ENCODE results near the gene CDRT4. TPM values are rescaled to one million over a fixed set of nuclear protein-coding genes. Genes with fewer than 3 reads are reported as not detected.
"Not testable (repeated sequence)": the region's sequence is repeated elsewhere in the genome, so short reads cannot be mapped to it uniquely, and the experiment has no call there.

The CDRT4 gene
- 10 to 100 TPM; 14.4 to 28.2 (median 17.2) TPM for polyA plus RNA-seq (ENCODE audit: insufficient read depth in 1 of 5, insufficient read length in 5 of 5, low replicate concordance in 1 of 5)
- long read RNA-seq, donor 1, transcript CDRT4-203 (3 exons, 632 nt) = major isoform, 7 of 7 reads
- long read RNA-seq, donor 1, partial matches to known transcripts = 0 of 7 reads
- long read RNA-seq, donor 1, other reads (novel, unspliced or antisense) = 0 of 7 reads
- long read RNA-seq, donor 2, partial matches to known transcripts = 0 of 2 reads
- long read RNA-seq, donor 2, other reads (novel, unspliced or antisense) = 0 of 2 reads
- long read RNA-seq, donor 3, partial matches to known transcripts = 0 of 1 reads
- long read RNA-seq, donor 3, other reads (novel, unspliced or antisense) = 0 of 1 reads
- long read RNA-seq, donor 4, partial matches to known transcripts = 0 of 3 reads
- long read RNA-seq, donor 4, other reads (novel, unspliced or antisense) = 0 of 3 reads
- long read RNA-seq, donor 5, partial matches to known transcripts = 0 of 3 reads
- long read RNA-seq, donor 5, other reads (novel, unspliced or antisense) = 0 of 3 reads
- long read RNA-seq, donor 6, transcript CDRT4-203 (3 exons, 632 nt) = major isoform, 5 of 5 reads
- long read RNA-seq, donor 6, partial matches to known transcripts = 0 of 5 reads
- long read RNA-seq, donor 6, other reads (novel, unspliced or antisense) = 0 of 5 reads
- long read RNA-seq, donor 7 = 0 reads
- long read RNA-seq, donor 8, partial matches to known transcripts = 0 of 2 reads
- long read RNA-seq, donor 8, other reads (novel, unspliced or antisense) = 0 of 2 reads

- no peak for DNase-seq
Measured at GRCh38 chr17:15467592-15467991, at the start of gene CDRT4. TSS of gene CDRT4 (minus strand) at chr17:15467621. CDS start at chr17:15440238, 27,383 bp downstream.

DNA sequence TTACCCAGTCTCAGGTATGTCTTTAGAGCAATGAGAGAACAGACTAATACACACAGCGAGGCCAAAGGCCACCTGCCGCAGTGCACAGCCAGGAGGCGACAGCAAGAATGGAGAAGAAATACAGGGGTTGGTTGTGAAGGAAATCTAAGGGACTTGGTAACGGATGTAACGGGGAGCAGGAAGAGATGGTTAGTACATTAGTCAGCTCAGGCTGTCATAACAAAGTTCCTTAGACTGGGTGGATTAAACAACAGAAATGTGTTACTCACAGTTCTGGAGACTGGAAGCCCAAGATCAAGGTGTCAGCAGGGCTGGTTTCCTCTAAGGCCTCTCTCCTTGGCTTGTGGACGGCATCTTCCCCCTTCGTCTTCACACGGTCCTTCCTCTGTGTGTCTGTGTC is 48.7 kb upstream of the CDRT4 start:
- no peak for DNase-seq

GRCh38 chr17:15514469-15514868 is 47.0 kb upstream of the CDRT4 start:
- no peak for DNase-seq

DNA sequence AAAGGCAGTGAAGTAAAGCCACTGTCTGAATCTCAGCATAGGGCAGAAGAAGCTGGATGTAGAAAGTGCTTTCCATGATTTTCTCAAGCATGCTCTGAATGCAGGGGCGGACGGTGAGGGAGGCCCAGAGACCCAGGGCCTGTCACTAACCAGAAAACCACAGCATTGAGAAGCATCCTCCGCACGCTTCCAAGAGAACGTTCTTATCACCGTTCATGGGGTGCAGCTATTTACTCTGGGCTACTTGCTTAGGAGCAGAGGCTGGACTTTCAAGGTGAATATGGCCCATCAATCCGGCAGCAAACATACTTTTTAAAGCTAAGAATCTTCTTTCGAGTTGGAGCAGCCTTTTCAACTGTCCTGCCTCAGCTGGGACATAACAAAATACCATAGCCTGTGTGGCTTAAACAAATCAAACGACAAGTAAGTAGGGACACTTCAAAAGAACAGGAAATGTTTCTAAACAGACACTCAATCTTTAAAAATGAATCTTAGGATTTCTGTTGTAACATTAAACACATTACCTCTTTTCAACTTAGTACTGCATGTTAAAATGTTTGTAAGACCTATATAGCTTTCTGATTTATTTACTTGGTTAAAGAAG is 46.5 kb upstream of the CDRT4 start:
- no peak for DNase-seq

DNA sequence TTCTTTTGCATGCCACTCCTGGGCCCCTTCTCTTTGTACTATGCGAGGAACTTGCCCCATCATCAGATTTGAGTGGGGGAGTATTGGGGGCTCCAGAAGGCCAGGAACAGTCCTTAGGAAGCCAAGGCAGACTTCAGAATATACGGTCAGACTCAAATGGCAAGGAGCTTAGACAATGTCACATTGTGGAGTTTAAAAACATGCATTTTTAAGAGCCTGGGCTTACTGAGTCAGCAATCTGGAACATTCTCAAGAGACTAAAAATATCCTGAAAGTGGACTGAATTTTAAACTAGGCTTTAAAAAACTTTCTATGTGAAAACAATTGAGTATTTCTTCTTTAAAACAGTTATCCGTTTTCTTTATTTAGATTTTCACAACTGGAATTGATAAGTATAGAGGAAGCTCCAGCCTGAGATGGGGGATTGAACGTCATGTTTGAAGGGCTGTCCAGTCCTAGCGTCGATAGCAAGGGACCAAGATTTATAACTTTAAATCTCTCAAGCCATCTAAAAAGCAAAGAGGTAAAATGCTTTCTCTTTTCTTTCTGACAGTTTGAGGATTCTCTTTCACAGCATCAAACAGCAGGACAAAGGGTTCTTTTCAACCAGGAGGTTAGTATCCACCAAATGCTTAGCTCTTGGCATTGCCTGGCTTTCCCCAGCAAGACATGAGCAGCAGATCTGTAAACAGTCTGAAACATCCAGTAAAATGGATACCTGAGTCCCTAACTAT is 45.8 kb upstream of the CDRT4 start:
- no peak for DNase-seq

DNA sequence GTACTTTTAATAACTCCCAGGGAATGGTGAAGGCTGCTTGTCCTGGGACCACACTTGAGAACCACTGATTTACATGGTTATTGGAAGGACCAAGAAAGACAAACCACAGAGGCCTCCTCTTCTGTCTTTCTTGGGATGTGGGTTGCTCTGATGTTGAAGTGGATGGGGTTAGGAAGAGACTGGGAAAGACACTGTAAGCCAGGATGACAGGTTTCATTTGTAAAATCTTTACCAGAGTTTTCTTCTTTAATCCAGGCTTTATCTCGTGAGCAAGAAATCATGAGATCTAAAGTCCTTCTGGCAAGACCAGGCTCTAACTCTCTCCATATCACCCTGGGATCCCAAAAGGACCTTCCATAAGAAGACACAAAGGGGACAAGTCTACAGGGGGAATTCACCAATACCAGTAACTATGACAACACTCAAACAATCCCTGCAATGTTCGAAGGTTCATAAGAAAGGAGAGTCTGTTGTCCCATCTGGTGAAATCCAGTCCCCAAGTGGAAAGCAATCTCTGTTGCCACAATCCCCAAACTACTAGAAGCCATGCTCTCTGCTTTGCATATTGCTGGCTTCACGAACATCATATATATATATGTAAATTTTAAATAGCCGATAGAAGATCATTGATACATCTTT is 44.8 kb upstream of the CDRT4 start:
- no peak for DNase-seq

DNA sequence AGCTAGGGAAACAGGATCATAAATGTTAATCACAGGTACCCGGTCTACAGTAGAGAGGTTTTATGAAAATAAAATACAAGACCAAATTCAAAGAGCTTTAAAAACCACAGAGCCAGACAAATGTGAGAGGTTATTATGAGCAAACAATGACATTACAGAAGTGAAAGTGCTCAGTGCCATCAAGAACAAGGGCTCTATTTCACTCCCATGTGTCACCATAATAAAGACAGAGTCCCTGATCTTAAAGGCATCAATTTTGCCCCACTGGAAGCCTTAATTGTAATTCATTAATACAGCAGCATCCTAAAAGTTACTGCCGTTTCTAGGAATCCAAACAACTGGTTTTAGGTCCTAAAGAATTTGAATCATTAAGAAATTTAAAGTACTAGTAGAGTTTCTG is 43.7 kb upstream of the CDRT4 start:
- DNase-seq = no peak

- no peak for DNase-seq
Measured at GRCh38 chr17:15510361-15510760, 42.9 kb upstream of the CDRT4 start.

DNA sequence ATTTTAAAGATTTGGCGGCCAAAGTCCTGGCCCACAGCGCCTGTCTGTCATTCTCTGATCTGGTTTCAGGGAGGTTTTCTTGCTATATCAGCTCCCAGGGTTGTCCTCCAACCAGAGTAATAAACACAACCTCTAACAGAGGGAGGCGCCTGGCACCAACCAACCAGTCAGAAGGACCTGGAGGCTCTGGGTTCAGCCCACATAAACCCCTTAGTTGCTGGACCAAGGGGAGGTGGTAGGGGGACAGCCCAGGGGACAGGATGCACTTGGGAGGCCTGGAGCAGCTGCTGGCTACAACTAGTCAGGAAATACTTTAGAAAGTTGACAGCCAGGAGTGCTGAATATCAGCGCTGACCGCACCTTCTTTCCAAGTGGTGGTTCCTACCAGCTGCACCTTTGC is 41.7 kb upstream of the CDRT4 start:
- no peak for DNase-seq

- DNase-seq = no peak
Measured at GRCh38 chr17:15508466-15508865, 41.0 kb upstream of the CDRT4 start.

DNA sequence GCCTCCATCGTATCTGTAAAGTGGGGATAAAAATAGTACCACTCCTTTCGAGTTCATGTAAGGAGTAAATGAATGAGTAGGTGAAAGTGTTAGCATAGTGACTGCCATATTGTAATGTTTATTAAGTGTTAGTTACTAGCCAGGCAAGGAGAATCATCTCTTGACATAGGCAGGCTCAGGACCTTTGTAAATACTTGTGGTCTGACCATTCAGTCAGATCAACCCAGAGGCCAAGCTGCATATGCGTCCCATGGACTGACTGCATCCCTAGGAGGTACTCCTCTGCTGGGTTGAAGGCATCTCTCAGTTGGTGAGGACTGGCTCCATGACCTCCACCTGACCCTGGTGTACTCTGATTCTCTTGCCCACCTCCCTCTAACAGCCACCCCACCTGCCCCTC is 40.5 kb upstream of the CDRT4 start:
- no peak for DNase-seq

- no peak for DNase-seq
Measured at GRCh38 chr17:15507001-15507400, 39.6 kb upstream of the CDRT4 start.

GRCh38 chr17:15505708-15506107 is 38.3 kb upstream of the CDRT4 start:
- DNase-seq = not testable (repeated sequence)

DNA sequence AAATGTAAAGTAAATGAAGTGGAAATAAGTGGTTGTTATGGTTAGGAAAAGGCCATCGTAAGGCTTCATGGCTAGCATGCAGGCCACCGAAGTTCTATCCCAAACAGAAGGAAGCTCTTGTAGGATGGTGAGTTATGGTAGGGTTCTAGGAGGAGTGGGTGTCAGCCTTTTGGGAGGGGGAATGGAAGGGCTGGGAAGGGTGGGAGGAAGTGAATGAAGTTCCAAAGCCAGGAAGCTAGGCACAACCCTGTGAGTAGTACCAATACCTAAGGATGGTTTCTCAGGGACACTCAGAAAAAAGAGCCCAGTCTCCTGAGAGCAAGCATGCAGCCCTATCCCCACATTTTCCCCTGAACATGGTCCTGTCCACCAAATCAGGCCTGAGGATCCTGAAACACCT is 36.3 kb upstream of the CDRT4 start:
- no peak for DNase-seq

GRCh38 chr17:15502369-15503112 is 35.1 kb upstream of the CDRT4 start:
- DNase-seq = peak; percentile 87 to 91

GRCh38 chr17:15501793-15502192 is 34.4 kb upstream of the CDRT4 start:
- no peak for DNase-seq

DNA sequence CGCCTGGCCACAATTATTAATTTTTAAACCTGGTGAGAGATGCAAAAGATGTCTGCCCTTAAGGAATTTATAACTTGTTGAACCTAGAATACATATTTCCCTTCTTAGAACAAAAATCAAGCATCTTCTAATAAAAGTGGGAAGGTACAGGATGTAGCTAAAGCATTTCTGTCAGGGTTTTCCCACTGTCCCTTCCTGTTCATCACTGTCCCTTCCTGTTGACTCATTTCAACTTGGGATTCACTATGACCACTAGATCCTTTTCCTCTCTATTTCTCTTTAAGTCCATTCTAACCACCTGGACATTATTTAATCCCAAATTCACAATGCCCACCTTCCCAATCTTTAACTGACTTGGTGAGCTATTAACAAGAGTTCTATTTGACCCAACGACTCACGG is 33.9 kb upstream of the CDRT4 start:
- no peak for DNase-seq

GRCh38 chr17:15498107-15498506 is 30.7 kb upstream of the CDRT4 start:
- DNase-seq = no peak

DNA sequence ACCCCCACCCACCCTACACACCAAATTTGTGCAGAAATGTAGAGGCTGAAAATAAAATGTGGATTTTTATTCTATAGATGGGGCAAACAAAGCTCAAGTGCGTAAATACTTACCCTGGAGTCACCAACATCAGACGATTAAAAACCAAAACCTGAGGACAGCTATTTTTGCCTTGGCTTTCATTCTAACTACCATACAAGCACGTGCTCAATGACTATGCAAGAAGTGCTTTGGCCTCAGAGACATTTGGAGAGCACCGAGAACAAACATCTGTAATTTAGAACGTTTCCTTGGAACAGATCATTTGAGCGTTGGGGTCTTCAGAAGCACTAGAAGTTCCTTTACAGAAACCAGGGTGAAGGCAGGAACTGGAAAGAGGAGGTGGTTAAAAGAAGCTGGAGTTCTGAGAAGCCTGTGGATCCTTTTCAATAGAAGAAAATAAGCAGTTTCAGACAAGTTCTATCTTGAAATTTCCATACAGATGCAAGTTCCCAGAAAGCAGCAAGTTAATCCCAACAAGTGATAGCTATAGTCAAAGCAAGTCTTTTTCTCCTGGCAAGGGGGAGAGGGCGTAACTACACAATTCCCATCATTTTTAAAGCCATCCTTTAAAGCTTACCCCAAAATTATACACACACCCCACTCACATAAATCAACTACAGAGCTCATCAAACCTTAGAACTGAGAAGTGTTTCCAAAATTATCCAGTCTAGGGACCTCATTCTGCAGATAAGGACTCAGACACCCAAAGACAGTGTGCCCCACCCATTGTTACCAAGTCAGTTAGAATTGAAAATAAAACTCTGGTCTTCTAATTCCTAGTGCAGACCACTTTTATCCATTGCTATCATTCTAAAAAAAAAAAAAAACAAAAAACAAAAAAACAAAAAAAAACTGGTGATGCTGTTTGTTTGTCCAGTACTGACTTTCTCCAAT is 29.6 kb upstream of the CDRT4 start:
- DNase-seq = no peak

- DNase-seq = no peak
Measured at GRCh38 chr17:15494821-15495220, 27.4 kb upstream of the CDRT4 start.
